Lower lobe of right lung (tissue), 2 donors: ENCODE results near the gene B3GALT2. TPM values are rescaled to one million over a fixed set of nuclear protein-coding genes. Genes with fewer than 3 reads are reported as not detected.
A peak's percentile ranks its signal among the peaks of the same experiment; 100 is the strongest.
"Not testable (repeated sequence)": the region's sequence is repeated elsewhere in the genome, so short reads cannot be mapped to it uniquely, and the experiment has no call there.

ENCODE experiments used
- ATAC-seq, 2 donors: fragments of 200-7000 bp; cut with Tn5 transposase; one replicate each; pipeline ENCODE4 v1.9.1; 2020 to 2022; ENCODE audit warnings: mild to moderate bottlenecking in 2 of 2, moderate library complexity in 2 of 2
- DNase-seq: peaks from one replicate; pipeline ENCODE4 v3.0.0-alpha.2; 2020
- H3K27ac ChIP-seq: fragments of 200-600 bp; one replicate; pipeline ENCODE4 v1.8.0; 2022
- H3K27me3 ChIP-seq: fragments of 200-600 bp; one replicate; pipeline ENCODE4 v1.8.0; 2022; ENCODE audit warnings: low read depth
- H3K36me3 ChIP-seq: fragments of 200-600 bp; one replicate; pipeline ENCODE4 v1.8.0; 2022; ENCODE audit warnings: mild to moderate bottlenecking
- H3K4me1 ChIP-seq: fragments of 200-600 bp; one replicate; pipeline ENCODE4 v1.8.0; 2022
- H3K4me3 ChIP-seq: fragments of 200-600 bp; one replicate; pipeline ENCODE4 v1.8.0; 2022; ENCODE audit warnings: mild to moderate bottlenecking
- H3K9me3 ChIP-seq: fragments of 200-600 bp; one replicate; pipeline ENCODE4 v1.8.0; 2022
- intact Hi-C: fragments of 100-400 bp; cut with DNase I; formaldehyde crosslinking; loops from one replicate; pipeline ENCODE4 v1.11.0; 2022
- long read RNA-seq: library from polyadenylated mRNA; unstranded; transcript quantifications from one replicate; pipeline ENCODE4 v2.0.0, GENCODE V29; 2021
- total RNA-seq: library from RNA; stranded (reverse); fragmentation: NEBNext Ultra II Directional; extraction: Animal tissue kit (Norgen Biotek cat#: 25700); gene quantifications from one replicate; pipeline ENCODE4 v1.2.1, GENCODE V29; 2021
- TF ChIP-seq, protein P1 (sequence below): fragments of 200-600 bp; IDR thresholded peaks from one replicate; pipeline ENCODE4 v1.8.0; 2022; ENCODE audit warnings: antibody characterized with exemption, mild to moderate bottlenecking
- donor health status: DM: no; HTN: yes; CAD: no; lungs with severe emphysema.

The B3GALT2 gene, protein sequence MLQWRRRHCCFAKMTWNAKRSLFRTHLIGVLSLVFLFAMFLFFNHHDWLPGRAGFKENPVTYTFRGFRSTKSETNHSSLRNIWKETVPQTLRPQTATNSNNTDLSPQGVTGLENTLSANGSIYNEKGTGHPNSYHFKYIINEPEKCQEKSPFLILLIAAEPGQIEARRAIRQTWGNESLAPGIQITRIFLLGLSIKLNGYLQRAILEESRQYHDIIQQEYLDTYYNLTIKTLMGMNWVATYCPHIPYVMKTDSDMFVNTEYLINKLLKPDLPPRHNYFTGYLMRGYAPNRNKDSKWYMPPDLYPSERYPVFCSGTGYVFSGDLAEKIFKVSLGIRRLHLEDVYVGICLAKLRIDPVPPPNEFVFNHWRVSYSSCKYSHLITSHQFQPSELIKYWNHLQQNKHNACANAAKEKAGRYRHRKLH
- total RNA-seq = 3.8 TPM
- long read RNA-seq, transcript B3GALT2-201 (2 exons, 3,274 nt) = major isoform, 8 of 10 reads
- long read RNA-seq, partial matches to known transcripts = 0 of 10 reads
- long read RNA-seq, other reads (novel, unspliced or antisense) = 2 of 10 reads

GRCh38 chr1:193185901-193186731 is at the start of gene B3GALT2:
TSS of gene B3GALT2 (minus strand) at chr1:193186613. CDS start at chr1:193181562, 5,051 bp downstream.
- Histone ChIP-seq H3K4me1 (peaks cover 61% of the 10 kb centered on the region), H3K9me3 (no peaks in the 10 kb centered on the region), H3K27ac (peak within 1 kb of the TSS; percentile 39), H3K4me3 (peak within 1 kb of the TSS; percentile 47), H3K36me3 (no peaks in the 10 kb centered on the region), H3K27me3 (no peaks in the 10 kb centered on the region)
- TF ChIP-seq, protein P1, sequence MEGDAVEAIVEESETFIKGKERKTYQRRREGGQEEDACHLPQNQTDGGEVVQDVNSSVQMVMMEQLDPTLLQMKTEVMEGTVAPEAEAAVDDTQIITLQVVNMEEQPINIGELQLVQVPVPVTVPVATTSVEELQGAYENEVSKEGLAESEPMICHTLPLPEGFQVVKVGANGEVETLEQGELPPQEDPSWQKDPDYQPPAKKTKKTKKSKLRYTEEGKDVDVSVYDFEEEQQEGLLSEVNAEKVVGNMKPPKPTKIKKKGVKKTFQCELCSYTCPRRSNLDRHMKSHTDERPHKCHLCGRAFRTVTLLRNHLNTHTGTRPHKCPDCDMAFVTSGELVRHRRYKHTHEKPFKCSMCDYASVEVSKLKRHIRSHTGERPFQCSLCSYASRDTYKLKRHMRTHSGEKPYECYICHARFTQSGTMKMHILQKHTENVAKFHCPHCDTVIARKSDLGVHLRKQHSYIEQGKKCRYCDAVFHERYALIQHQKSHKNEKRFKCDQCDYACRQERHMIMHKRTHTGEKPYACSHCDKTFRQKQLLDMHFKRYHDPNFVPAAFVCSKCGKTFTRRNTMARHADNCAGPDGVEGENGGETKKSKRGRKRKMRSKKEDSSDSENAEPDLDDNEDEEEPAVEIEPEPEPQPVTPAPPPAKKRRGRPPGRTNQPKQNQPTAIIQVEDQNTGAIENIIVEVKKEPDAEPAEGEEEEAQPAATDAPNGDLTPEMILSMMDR = no peak
- no peak for DNase-seq
- intact Hi-C loops = no loop called here
- peak in 1 of 2 donors; percentile 37 for ATAC-seq

DNA sequence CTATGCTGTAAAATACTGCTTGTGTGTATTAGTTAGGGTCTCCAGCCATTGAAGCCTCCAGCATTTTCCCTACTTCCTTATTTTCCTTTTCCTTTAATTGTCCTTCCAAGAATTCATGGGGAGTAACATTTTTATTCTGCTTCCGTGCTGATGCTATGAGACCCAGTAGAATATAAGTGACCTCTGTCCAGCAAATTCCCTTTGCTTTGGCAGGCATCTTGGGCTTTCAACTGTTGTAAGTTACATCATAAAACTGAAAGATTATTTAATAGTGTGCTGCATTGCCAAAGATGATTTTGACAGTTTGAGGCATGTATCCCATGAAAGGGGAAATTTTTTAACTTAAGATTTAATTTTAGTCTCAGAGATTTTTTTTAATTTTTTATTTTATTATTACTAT is 48.1 kb upstream of the B3GALT2 start:
- no peak overlapping the region for H3K4me3 ChIP-seq
- TF ChIP-seq, protein P1 = no peak
- no peak for DNase-seq

DNA sequence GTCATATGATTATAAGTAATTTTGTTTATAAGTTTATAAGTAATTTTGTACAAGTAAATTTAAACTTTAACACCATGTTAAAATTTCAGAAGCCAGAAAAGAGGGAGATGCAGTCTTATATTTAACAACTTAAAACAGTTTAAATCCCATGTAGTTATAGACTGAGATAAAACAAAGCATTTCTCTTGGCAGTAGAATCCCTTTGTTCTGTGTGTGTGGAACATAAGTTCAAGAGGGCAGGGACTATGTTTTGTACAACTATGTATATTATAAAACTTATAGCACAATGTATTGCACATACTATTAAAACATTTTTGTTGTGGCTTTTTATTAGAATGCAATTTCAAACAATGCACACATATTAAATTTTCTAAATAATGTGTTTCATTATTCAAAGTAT is 44.7 kb upstream of the B3GALT2 start:
- H3K27ac ChIP-seq, H3K4me1 ChIP-seq, DNase-seq, H3K4me3 ChIP-seq, H3K9me3 ChIP-seq, intact Hi-C loops, H3K27me3 ChIP-seq, ATAC-seq: not testable (repeated sequence)
- peaks cover 15% of the 10 kb centered on the region for H3K36me3 ChIP-seq

More for the DNA sequence above, 48.1 kb upstream of the B3GALT2 start:
- no peak for ATAC-seq
- Histone ChIP-seq H3K36me3 (peaks cover 32% of the 10 kb centered on the region), H3K4me1 (no peaks in the 10 kb centered on the region), H3K27ac (no peak overlapping the region), H3K9me3 (no peaks in the 10 kb centered on the region), H3K27me3 (no peaks in the 10 kb centered on the region)
- intact Hi-C loops = no loop called here

GRCh38 chr1:193229136-193229535 is 42.7 kb upstream of the B3GALT2 start:
- Histone ChIP-seq H3K36me3 (peaks cover 12% of the 10 kb centered on the region), H3K9me3 (no peaks in the 10 kb centered on the region), H3K4me3 (no peak overlapping the region), H3K27ac (no peak overlapping the region), H3K4me1 (no peaks in the 10 kb centered on the region), H3K27me3 (no peaks in the 10 kb centered on the region)
- DNase-seq = no peak
- no peak for ATAC-seq
- intact Hi-C loops = no loop called here
- TF ChIP-seq, protein P1 = no peak

- Histone ChIP-seq H3K36me3 (peaks cover 6% of the 10 kb centered on the region), H3K27me3 (no peaks in the 10 kb centered on the region), H3K4me3 (no peak overlapping the region), H3K9me3 (no peaks in the 10 kb centered on the region), H3K27ac (no peak overlapping the region), H3K4me1 (peaks cover 14% of the 10 kb centered on the region)
- no peak for ATAC-seq
- DNase-seq = no peak
- TF ChIP-seq, protein P1 = no peak
- intact Hi-C loops = no loop called here
Observed at GRCh38 chr1:193222056-193222615, 35.7 kb upstream of the B3GALT2 start.
